Middle frontal gyrus (tissue), 1 donor: ENCODE measurements around the gene AAGAB.
"Not testable (repeated sequence)": the region's sequence is repeated elsewhere in the genome, so short reads cannot be mapped to it uniquely, and the experiment has no call there.

Experiments
- DNase-seq: peaks from one replicate; pipeline ENCODE4 v3.0.0-alpha.2; 2015; ENCODE audit warnings: low spot score; ENCODE audit errors: extremely low spot score

Gene AAGAB

DNA sequence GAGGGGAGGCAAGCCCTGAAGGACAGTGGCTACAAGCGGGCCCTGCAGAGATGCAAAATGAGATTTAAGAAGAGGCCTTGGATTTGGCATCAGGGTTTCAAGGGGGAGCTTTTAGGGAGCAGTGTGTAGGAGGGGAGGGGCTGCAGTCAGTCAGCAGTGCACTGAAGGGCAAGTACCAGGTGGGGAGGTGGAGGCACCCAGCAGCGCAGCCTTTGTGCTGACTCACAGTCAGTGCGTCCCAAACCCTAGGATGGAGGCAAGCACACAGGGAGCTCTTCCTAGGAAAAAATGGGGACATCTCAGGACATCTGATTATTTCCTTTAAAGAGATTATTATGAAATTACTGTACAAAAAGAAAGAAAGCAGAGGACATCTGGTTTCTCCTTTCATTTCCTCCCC lies 80.0 kb downstream of the AAGAB start:
- DNase-seq, result no peak

- DNase-seq, result no peak
These were observed 80.7 kb downstream of the AAGAB start for GRCh38 chr15:67173786-67174185.

DNA sequence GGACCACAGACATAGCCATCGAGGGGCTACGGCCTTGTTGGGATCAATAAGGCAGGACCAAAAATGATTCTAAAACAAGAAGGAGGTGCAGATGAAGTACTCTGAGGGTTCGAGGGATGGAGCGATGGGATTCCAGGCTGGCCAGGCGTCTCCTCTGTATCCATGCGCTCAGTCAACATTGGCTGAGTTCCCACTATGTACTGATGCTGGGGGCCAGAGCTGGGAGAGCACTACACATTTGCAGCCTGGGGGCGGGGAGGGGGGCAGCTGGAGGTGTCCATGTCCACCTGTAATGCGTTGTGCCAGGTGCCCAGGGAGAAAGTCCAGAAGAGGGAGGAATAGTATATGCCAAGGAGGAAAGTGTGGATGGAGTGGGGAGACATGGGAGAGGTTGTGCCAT lies 81.5 kb downstream of the AAGAB start:
- DNase-seq, result no peak

DNA sequence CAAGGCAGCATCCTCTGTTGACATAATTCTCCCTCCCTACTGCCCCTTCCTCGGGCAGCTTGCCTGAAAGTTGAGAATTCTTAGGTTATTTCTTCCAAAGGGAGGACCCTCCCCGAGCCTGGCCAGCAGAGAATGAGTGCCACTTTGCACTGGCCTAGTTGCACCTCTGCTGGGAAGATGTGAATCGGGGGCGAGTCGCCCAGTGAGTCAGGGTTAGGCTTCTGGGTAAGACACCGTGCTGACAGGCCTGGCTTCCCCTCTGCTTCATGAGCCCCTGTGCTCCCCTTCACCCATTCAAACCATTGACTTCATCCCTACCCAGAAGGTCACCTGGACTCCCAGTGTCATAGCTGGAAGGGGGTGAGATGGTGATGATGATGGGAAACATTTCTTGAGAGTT lies 82.3 kb downstream of the AAGAB start:
- DNase-seq, result no peak

- DNase-seq, result no peak
These were observed 83.0 kb downstream of the AAGAB start for GRCh38 chr15:67171471-67171870.

DNA sequence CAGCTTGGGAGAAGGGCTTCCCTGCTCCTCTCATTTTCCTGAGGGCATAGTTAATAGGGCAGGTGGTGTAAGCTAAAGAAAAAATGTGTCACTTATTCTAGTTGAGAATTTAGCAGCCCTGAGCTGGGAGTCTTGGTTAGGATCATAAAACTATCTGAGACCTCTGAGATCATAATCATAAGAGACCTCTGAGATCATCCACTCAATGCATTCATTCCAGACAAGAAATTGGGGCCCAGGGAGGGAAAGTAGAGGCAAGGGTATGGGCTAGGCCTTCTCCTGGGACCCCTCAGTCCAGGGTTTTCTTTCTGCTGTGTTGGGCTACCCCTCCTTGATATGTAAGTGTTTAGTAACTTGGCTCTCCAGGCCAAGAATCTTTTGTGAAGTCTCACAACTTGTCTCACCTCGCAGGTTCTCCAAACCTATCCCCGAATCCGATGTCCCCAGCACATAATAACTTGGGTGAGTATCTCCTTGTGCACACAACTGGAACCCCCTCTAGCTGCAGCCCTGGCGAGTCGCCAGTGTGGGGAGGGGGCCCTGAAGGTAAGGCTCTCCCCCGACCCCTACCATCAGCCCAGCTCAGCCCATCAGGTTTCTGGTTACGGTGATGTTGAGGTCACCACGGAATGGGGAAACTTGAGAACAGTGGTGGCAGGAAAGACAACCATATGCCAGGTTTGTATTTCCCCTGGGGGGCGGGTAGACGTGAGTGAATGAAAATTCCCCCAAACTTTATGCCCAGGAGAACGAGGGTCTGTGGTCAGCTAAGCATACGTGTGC lies 84.1 kb downstream of the AAGAB start:
- no peak for DNase-seq

- DNase-seq, result no peak
These were observed 85.8 kb downstream of the AAGAB start for GRCh38 chr15:67168694-67169093.

GRCh38 chr15:67167091-67167490 lies 87.4 kb downstream of the AAGAB start:
- DNase-seq, result no peak

GRCh38 chr15:67166280-67167009 lies 88.0 kb downstream of the AAGAB start:
- DNase-seq, result no peak

GRCh38 chr15:67165254-67166253 lies 88.9 kb downstream of the AAGAB start:
- DNase-seq, result no peak

- no peak for DNase-seq
These were observed 89.6 kb downstream of the AAGAB start for GRCh38 chr15:67164811-67165253.

- DNase-seq, result no peak
These were observed 90.1 kb downstream of the AAGAB start for GRCh38 chr15:67164401-67164791.

GRCh38 chr15:67163180-67163579 lies 91.3 kb downstream of the AAGAB start:
- DNase-seq, result no peak

DNA sequence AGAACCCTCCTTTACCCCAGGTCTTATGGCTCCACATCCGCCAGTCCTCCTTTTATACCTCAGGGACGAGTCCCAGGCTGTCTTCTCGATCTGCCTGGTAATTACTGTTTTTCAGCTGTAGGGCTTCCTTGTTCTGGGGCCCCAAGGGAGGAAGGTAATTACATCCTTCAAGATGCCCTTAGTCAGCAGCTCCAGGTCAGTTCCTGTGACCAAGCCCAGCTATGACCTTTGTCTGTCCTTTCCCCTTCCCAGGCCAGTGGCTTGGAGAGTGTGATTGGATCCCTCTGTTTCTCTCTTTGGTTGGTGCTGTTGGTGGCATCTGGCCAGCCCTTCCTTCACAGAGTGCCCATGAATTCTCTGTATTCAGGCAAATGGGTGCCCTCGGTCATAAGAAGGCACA lies 92.6 kb downstream of the AAGAB start:
- DNase-seq, result no peak

DNA sequence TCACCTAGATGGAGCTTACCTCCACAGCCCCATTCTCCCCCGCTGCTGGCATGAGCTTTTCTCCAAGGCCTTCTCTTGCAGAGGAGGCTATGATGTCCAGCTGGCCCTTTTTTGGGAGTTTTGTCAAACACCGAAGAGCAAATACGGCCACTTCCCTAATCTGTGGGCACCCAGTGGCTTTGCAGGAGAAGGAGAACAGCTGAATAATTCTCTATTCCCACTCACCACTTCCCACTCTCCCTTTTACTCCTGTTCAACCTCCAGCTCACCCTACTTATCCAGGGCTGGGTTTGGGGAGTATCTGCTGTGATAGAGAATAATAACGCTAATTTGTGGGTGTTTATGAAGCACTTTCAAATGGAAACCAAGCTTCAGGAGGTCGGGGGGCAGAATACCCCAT lies 93.0 kb downstream of the AAGAB start:
- no peak for DNase-seq

DNA sequence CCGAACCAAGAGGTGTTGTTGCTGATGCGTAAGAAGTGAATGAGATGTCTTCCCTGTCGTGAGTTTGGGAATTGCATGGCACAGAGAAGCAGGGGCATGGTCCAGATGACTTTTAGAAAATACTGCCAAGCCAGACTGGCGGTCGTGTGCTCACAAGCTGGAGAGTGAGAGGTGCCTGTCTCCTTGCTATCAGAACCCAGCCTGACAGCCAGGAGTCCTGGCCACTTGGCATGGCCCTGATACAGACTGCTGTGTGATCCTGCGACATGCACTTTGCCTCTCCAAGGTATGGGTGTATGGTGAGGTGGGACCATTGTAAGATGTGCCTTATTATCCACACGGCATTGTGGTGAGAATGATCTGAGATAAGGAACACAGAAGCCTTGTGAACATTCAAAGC lies 96.1 kb downstream of the AAGAB start:
- DNase-seq, result no peak

GRCh38 chr15:67157521-67158252 lies 96.8 kb downstream of the AAGAB start:
- no peak for DNase-seq

- no peak for DNase-seq
These were observed 97.6 kb downstream of the AAGAB start for GRCh38 chr15:67156834-67157233.

DNA sequence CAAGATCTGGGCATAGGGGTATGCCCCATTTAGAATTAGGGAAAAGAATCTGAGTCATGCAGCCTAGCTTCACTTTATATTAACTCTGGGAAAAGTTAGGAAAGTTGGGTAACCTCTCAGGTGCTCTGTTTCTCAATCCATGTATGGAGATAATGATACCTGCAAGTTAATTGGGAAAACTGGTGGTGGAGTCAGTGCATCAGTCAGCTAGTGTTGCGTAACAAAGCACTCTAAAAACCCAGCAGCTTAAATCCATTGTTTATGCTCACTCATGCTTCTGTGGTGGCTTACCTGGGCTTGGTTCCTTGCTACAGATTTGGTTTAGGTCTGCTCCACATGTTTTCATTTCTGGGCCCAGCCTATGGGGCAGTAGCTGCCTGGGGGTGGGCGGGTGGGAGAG lies 98.0 kb downstream of the AAGAB start:
- no peak for DNase-seq

GRCh38 chr15:67154249-67154648 lies 100.2 kb downstream of the AAGAB start:
- no peak for DNase-seq

- DNase-seq, result not testable (repeated sequence)
These were observed 101.4 kb downstream of the AAGAB start for GRCh38 chr15:67153044-67153443.
